Stimulated activated CD8-positive, alpha-beta memory T cell treated with anti-CD3 and anti-CD28 coated beads, Interleukin-12 subunit alpha, Interleukin-12 subunit beta, amount 100 ng/mL, for 4 hours (primary cell): ENCODE data around the gene CFAP73.
"Not testable (repeated sequence)": the region's sequence is repeated elsewhere in the genome, so short reads cannot be mapped to it uniquely, and the experiment has no call there.

ENCODE experiments used
- DNase-seq: peaks from one replicate; pipeline ENCODE4 v3.0.0-alpha.2; 2020; ENCODE audit warnings: low read depth

Gene CFAP73

GRCh38 chr12:113119980-113120669 is 29.4 kb upstream of the CFAP73 start:
- no peak for DNase-seq

- DNase-seq, result no peak
Measured at GRCh38 chr12:113120670-113121370, 28.7 kb upstream of the CFAP73 start.

- no peak for DNase-seq
Measured at GRCh38 chr12:113127791-113128199, 21.7 kb upstream of the CFAP73 start.

GRCh38 chr12:113128802-113129663 is 20.5 kb upstream of the CFAP73 start:
- no peak for DNase-seq

GRCh38 chr12:113129664-113130456 is 19.7 kb upstream of the CFAP73 start:
- no peak for DNase-seq

- no peak for DNase-seq
Measured at GRCh38 chr12:113130457-113131135, 18.9 kb upstream of the CFAP73 start.

GRCh38 chr12:113131556-113131955 is 18.0 kb upstream of the CFAP73 start:
- DNase-seq, result no peak

- DNase-seq, result no peak
Measured at GRCh38 chr12:113133036-113133435, 16.5 kb upstream of the CFAP73 start.

- no peak for DNase-seq
Measured at GRCh38 chr12:113133666-113134065, 15.9 kb upstream of the CFAP73 start.

- no peak for DNase-seq
Measured at GRCh38 chr12:113134071-113134470, 15.5 kb upstream of the CFAP73 start.

GRCh38 chr12:113134521-113134951 is 15.0 kb upstream of the CFAP73 start:
- DNase-seq, result no peak

GRCh38 chr12:113135178-113136127 is 14.1 kb upstream of the CFAP73 start, which contains the start of gene RASAL1:
TSS of gene RASAL1 (minus strand) at chr12:113135761. CDS start at chr12:113135462, 299 bp downstream.
- peak; percentile 44 for DNase-seq

- peak; percentile 25 for DNase-seq
Measured at GRCh38 chr12:113136128-113136989, 13.2 kb upstream of the CFAP73 start.

- DNase-seq, result no peak
Measured at GRCh38 chr12:113136990-113137511, 12.5 kb upstream of the CFAP73 start.

- DNase-seq, result no peak
Measured at GRCh38 chr12:113137861-113138783, 11.4 kb upstream of the CFAP73 start.

GRCh38 chr12:113138826-113139225 is 10.7 kb upstream of the CFAP73 start:
- DNase-seq, result no peak

- DNase-seq, result no peak
Measured at GRCh38 chr12:113140706-113141105, 8.8 kb upstream of the CFAP73 start.

GRCh38 chr12:113141716-113142115 is 7.8 kb upstream of the CFAP73 start:
- not testable (repeated sequence) for DNase-seq
